Measurements from ENCODE around the gene TMEM101.

TMEM101 gene

DNA sequence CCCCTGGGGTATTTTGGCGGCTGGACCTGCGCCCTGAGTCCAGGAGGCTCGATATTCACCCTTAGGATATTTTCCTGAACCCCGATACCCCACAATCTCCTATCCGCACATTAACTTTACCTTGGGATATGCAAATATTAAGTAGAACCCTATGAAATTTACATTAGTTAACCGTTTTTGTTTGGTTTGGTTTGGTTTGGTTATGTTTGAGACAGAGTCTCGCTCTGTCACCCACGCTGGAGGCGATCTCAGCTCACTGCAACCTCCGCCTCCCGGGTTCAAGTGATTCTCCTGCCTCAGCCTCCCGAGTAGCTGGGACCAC is 19.7 kb downstream of the TMEM101 start:
- ChIA-PET CTCF (interaction anchor here (0.6 to 9.9 kb wide), 16 partner anchors 8 to 528 kb away, joined by 3 to 267 read pairs (median 4); partner anchors contain the start of genes MPP2 and PPY), POLR2A (interaction anchor here (0.7 to 1.1 kb wide), 2 partner anchors 13 to 85 kb away, joined by 3 read pairs; no protein-coding TSS in a partner anchor)
- Histone ChIP-seq H3K9me3 (ENCODE audit: control insufficient read depth, insufficient read depth, low read depth, low read length) (no peaks in the 10 kb centered on the region), H3K4me3 (ENCODE audit: low read depth, low read length) (no peak overlapping the region), H3K36me3 (ENCODE audit: control insufficient read depth in 2 of 2, insufficient read depth in 1 of 2, low read length in 2 of 2) (no peaks in the 10 kb centered on the region), H3K27ac (ENCODE audit: extremely low read depth, low read depth, low read length) (no peak overlapping the region), H3K4me1 (ENCODE audit: control insufficient read depth, insufficient read depth, low read length) (no peaks in the 10 kb centered on the region)
- TF ChIP-seq ZNF561 (tag by site-specific recombination; IDR thresholded peaks at IDR 0.05; ENCODE audit: borderline replicate concordance) (no peak), ZNF335 (tag by site-specific recombination; conservative IDR thresholded peaks at IDR 0.05) (peak; percentile 79), ZNF629 (tag by site-specific recombination; IDR thresholded peaks at IDR 0.05) (no peak), ZNF2 (tag by site-specific recombination; IDR thresholded peaks at IDR 0.05) (0 out of 2 replicates have a peak, but pooled peaks have one; percentile 9), ZNF510 (tag by site-specific recombination; IDR thresholded peaks at IDR 0.05; ENCODE audit: insufficient replicate concordance) (no peak), TCF7L2 (IDR thresholded peaks at IDR 0.05; ENCODE audit: borderline replicate concordance, low read depth, low read length) (no peak), SP7 (tag by site-specific recombination; IDR thresholded peaks at IDR 0.05) (0 out of 2 replicates have a peak, but pooled peaks have one; percentile 3)

GRCh38 chr17:43994272-43995149 is 20.3 kb downstream of the TMEM101 start:
- H3K36me3 ChIP-seq (ENCODE audit: control insufficient read depth in 2 of 2, insufficient read depth in 1 of 2, low read length in 2 of 2): no peaks in the 10 kb centered on the region
- H3K27ac ChIP-seq (ENCODE audit: extremely low read depth, low read depth, low read length): no peak overlapping the region
- peak overlapping the region; percentile 14 for H3K4me3 ChIP-seq (ENCODE audit: low read depth, low read length)
- CTCF ChIA-PET: interaction anchor here (0.6 to 9.9 kb wide), 31 partner anchors 8 to 121 kb away, joined by 3 to 267 read pairs (median 4); partner anchors contain the start of genes MPP2 and PPY
- POLR2A ChIA-PET: interaction anchor here (0.6 to 1.1 kb wide), 3 partner anchors 46 to 84 kb away, joined by 3 read pairs; no protein-coding TSS in a partner anchor
- no peaks in the 10 kb centered on the region for H3K9me3 ChIP-seq (ENCODE audit: control insufficient read depth, insufficient read depth, low read depth, low read length)
- no peaks in the 10 kb centered on the region for H3K4me1 ChIP-seq (ENCODE audit: control insufficient read depth, insufficient read depth, low read length)
- TF ChIP-seq ZNF571 (tag by site-specific recombination; IDR thresholded peaks at IDR 0.05) (no peak), ZNF433 (tag by site-specific recombination; IDR thresholded peaks at IDR 0.05; ENCODE audit: low read depth) (no peak), MYNN (tag by site-specific recombination; IDR thresholded peaks at IDR 0.05; ENCODE audit: borderline replicate concordance) (no peak), ZNF843 (tag by site-specific recombination; IDR thresholded peaks at IDR 0.05) (0 out of 2 replicates have a peak, but pooled peaks have one; percentile 31), ZNF768 (tag by site-specific recombination; IDR thresholded peaks at IDR 0.05) (no peak), ZNF449 (tag by site-specific recombination; IDR thresholded peaks at IDR 0.05) (no peak), EGR2 (tag by site-specific recombination; IDR thresholded peaks at IDR 0.05; ENCODE audit: low read depth) (no peak), ZNF830 (tag by site-specific recombination; IDR thresholded peaks at IDR 0.05; ENCODE audit: low read depth) (no peak), ZNF692 (tag by site-specific recombination; IDR thresholded peaks at IDR 0.05) (peak; percentile 80), ZNF624 (tag by site-specific recombination; IDR thresholded peaks at IDR 0.05) (no peak), ZNF654 (tag by site-specific recombination; IDR thresholded peaks at IDR 0.05; ENCODE audit: low read depth) (peak; percentile 85), ZNF501 (tag by site-specific recombination; IDR thresholded peaks at IDR 0.05) (0 out of 2 replicates have a peak, but pooled peaks have one; percentile 42), ZNF548 (tag by site-specific recombination; IDR thresholded peaks at IDR 0.05) (no peak), ZNF518A (tag by site-specific recombination; conservative IDR thresholded peaks at IDR 0.05; ENCODE audit: low read depth) (no peak), CTCF (tag by site-specific recombination; IDR thresholded peaks at IDR 0.05) (peak; percentile 97), SP3 (tag by site-specific recombination; IDR thresholded peaks at IDR 0.05) (no peak), ZNF792 (tag by site-specific recombination; IDR thresholded peaks at IDR 0.05) (no peak)
